K562 (cell line): ENCODE data around the gene BRINP1. TPM values are rescaled to one million over a fixed set of nuclear protein-coding genes. Genes with fewer than 3 reads are reported as not detected.

Experiments
- ATAC-seq: fragments of 200-7000 bp; cut with Tn5 transposase; 3 replicates; pipeline ENCODE4 v1.9.1; 2020; ENCODE audit warnings: moderate library complexity
- BruUV-seq: library from RNA; stranded (reverse); fragments of 400-500 nt; replicated peaks from 2 replicates; lab custom pipeline; 2021; lab: Mats Ljungman, UMichigan
- CTCF ChIA-PET: fragments of 300-600 bp; formaldehyde crosslinking; extraction: SDS; loops from one replicate; lab custom pipeline; 2021; ENCODE audit warnings: low intra/inter-chr PET ratio; lab: Yijun Ruan, JAX
- POLR2A ChIA-PET: fragments of 300-600, 350-650 bp; sonication (Branson Sonifier 250); formaldehyde crosslinking; extraction: SDS; loops from one replicate; lab custom pipeline; 2021; ENCODE audit warnings: antibody characterized with exemption, inconsistent platforms; lab: Yijun Ruan, JAX
- DNase-seq, 4 experiments: peaks; one replicate each; pipeline versions ENCODE4 v3.0.0 to v3.0.0-alpha.2; 2011 to 2018; ENCODE audit warnings: low spot score in 3 of 4, mixed read lengths in 3 of 4; ENCODE audit errors: extremely low read depth in 1 of 4
- FAIRE-seq: peaks from 2 replicates; lab custom pipeline; 2011; peaks lifted over from hg19 to GRCh38; lab: Jason Lieb, UNC
- H2AFZ ChIP-seq: 2 replicates; pipeline ENCODE4 v1.6.0; 2011; ENCODE audit warnings: low read depth, low read length, control low read depth, inconsistent platforms
- H3K27ac ChIP-seq: fragments of 200-600 bp; 3 replicates; pipeline ENCODE4 v1.8.0; 2011; ENCODE audit warnings: low read depth, mild to moderate bottlenecking, control low read depth, inconsistent platforms, low read length, moderate library complexity, mixed read lengths; ENCODE audit errors: extremely low read depth
- H3K27me3 ChIP-seq, 2 experiments: fragments of 300-600 bp in 1 of 2; 2 replicates in 1 of 2; 3 replicates in 1 of 2; pipeline versions ENCODE4 v1.6.0 to v1.8.0; 2011; ENCODE audit warnings: inconsistent platforms in 2 of 2, low read length in 2 of 2, mild to moderate bottlenecking in 1 of 2, mixed read lengths in 1 of 2, moderate library complexity in 1 of 2; ENCODE audit not compliant: control insufficient read depth in 2 of 2, insufficient read depth in 2 of 2
- H3K36me3 ChIP-seq: fragments of 300-600 bp; 3 replicates; pipeline ENCODE4 v1.8.0; 2011; ENCODE audit warnings: mild to moderate bottlenecking, low read length, inconsistent platforms; ENCODE audit not compliant: control insufficient read depth, insufficient read depth
- H3K4me1 ChIP-seq, 2 experiments: fragments of 200-600 bp in 1 of 2; replicated peaks in 1 of 2; 2 replicates in 1 of 2; 3 replicates in 1 of 2; pipeline versions ENCODE4 v1.5.1 to v1.8.0; 2011; ENCODE audit warnings: inconsistent platforms in 2 of 2, low read length in 2 of 2, mild to moderate bottlenecking in 1 of 2, mixed read lengths in 1 of 2, moderate library complexity in 1 of 2; ENCODE audit not compliant: control insufficient read depth in 2 of 2, insufficient read depth in 2 of 2
- H3K4me2 ChIP-seq: 2 replicates; pipeline ENCODE4 v1.6.1; 2011; ENCODE audit warnings: low read length, control low read depth, inconsistent platforms, mixed read lengths; ENCODE audit not compliant: insufficient read depth
- H3K4me3 ChIP-seq: fragments of 200-600 bp; sonication (generic), shearing (Covaris generic); 2 replicates; pipeline ENCODE4 v1.5.1; 2016; ENCODE audit warnings: control low read depth, inconsistent platforms
- H3K79me2 ChIP-seq: fragments of 200-600 bp; 3 replicates; pipeline ENCODE4 v1.8.0; 2011; ENCODE audit warnings: low read length, inconsistent platforms; ENCODE audit not compliant: control insufficient read depth, insufficient read depth
- H3K9ac ChIP-seq, 2 experiments: 2 replicates each; pipeline versions ENCODE4 v1.6.0 to v1.6.1; 2011; ENCODE audit warnings: low read depth in 2 of 2, low read length in 2 of 2, control low read depth in 1 of 2, inconsistent platforms in 1 of 2, mild to moderate bottlenecking in 1 of 2, mixed read lengths in 1 of 2; ENCODE audit not compliant: insufficient read depth in 1 of 2
- H3K9me1 ChIP-seq: one replicate; pipeline ENCODE4 v1.6.0; 2011; ENCODE audit warnings: inconsistent platforms, mild to moderate bottlenecking, low read length, moderate library complexity; ENCODE audit not compliant: control insufficient read depth, insufficient read depth
- H3K9me3 ChIP-seq: replicated peaks from 2 replicates; pipeline ENCODE4 v1.5.1; 2011; ENCODE audit warnings: low read depth, low read length, inconsistent platforms; ENCODE audit not compliant: control insufficient read depth, insufficient read depth
- H4K20me1 ChIP-seq: replicated peaks from 2 replicates; pipeline ENCODE4 v1.6.1; 2011; ENCODE audit warnings: low read length, inconsistent platforms, mixed read lengths; ENCODE audit not compliant: control insufficient read depth, insufficient read depth
- BACH1 ChIP-seq: fragments of 200-800 bp; sonication (Bioruptor generic); IDR thresholded peaks from 2 replicates; pipeline ENCODE4 v1.6.1; 2016; ENCODE audit warnings: missing genetic modification characterization, missing compliant biosample characterization
- C11orf30 ChIP-seq: fragments of 450-650 bp; IDR thresholded peaks from 2 replicates; pipeline ENCODE4 v1.6.1; 2016; ENCODE audit warnings: low read depth, mild to moderate bottlenecking
- CEBPB ChIP-seq: fragments of 450-650 bp; IDR thresholded peaks from 2 replicates; pipeline ENCODE4 v1.6.1; 2016; ENCODE audit warnings: missing genetic modification characterization, missing compliant biosample characterization
- CTCFL ChIP-seq: IDR thresholded peaks from 2 replicates; pipeline ENCODE4 v1.6.1; 2011; ENCODE audit warnings: borderline replicate concordance, low read depth, mild to moderate bottlenecking, moderate library complexity, low read length; ENCODE audit not compliant: insufficient read depth, poor library complexity, severe bottlenecking
- EZH2 ChIP-seq: IDR thresholded peaks from 2 replicates; pipeline ENCODE4 v1.6.1; 2012; ENCODE audit warnings: low read depth, mild to moderate bottlenecking, inconsistent platforms, low read length, borderline replicate concordance
- FOXJ3 ChIP-seq: sonication (generic); formaldehyde crosslinking; IDR thresholded peaks from 2 replicates; pipeline ENCODE4 v1.4.0; 2020; ENCODE audit warnings: mild to moderate bottlenecking, missing genetic modification reagents
- GTF2E2 ChIP-seq: fragments of 200-800 bp; sonication (Bioruptor generic); IDR thresholded peaks from 2 replicates; pipeline ENCODE4 v1.6.1; 2016; ENCODE audit warnings: missing genetic modification characterization, missing compliant biosample characterization
- NBN ChIP-seq: fragments of 450-650 bp; IDR thresholded peaks from 2 replicates; pipeline ENCODE4 v1.6.1; 2016; ENCODE audit warnings: low read depth, mild to moderate bottlenecking
- PML ChIP-seq: IDR thresholded peaks from 2 replicates; pipeline ENCODE4 v1.6.1; 2012; ENCODE audit warnings: low read length, inconsistent platforms
- POLR2AphosphoS5 ChIP-seq: IDR thresholded peaks from 2 replicates; pipeline ENCODE4 v1.6.1; 2011; ENCODE audit warnings: mild to moderate bottlenecking, low read depth, low read length, moderate library complexity; ENCODE audit not compliant: control insufficient read depth, insufficient read depth
- RAD51 ChIP-seq: fragments of 450-650 bp; IDR thresholded peaks from 2 replicates; pipeline ENCODE4 v1.7.1; 2016; ENCODE audit warnings: low read depth, mild to moderate bottlenecking, borderline replicate concordance
- RCOR1 ChIP-seq, 2 experiments: IDR thresholded peaks; 2 replicates each; pipeline ENCODE4 v1.6.1; 2012; ENCODE audit warnings: low read depth in 2 of 2, low read length in 2 of 2, borderline replicate concordance in 1 of 2, improper control_type of control experiment in 1 of 2
- ZBTB1 ChIP-seq: sonication (generic); formaldehyde crosslinking; IDR thresholded peaks from 2 replicates; pipeline ENCODE4 v1.8.1; 2023; ENCODE audit warnings: missing genetic modification reagents, low read depth, mild to moderate bottlenecking, borderline replicate concordance
- ZNF431 ChIP-seq: sonication (generic); formaldehyde crosslinking; IDR thresholded peaks from 2 replicates; pipeline ENCODE4 v1.8.0; 2022; ENCODE audit warnings: mild to moderate bottlenecking, missing genetic modification reagents
- ZNF717 ChIP-seq: fragments of 250-450 bp; sonication (Bioruptor Pico); IDR thresholded peaks from 2 replicates; pipeline ENCODE4 v1.5.0; 2021
- WGBS: fragments of 100-300 bp; shearing (Covaris generic); methylation state at CpG from one replicate; pipeline ENCODE4 v1.1.6; 2016; ENCODE audit warnings: low coverage, mixed read lengths; ENCODE audit not compliant: insufficient coverage; ENCODE audit errors: missing lambda C conversion rate; 5-methylcytosine and 5-hydroxymethylcytosine counted together
- in situ Hi-C: fragments of 300-500 bp; cut with MboI; formaldehyde crosslinking; loops from 4 replicates; pipeline ENCODE4 v1.15.0; 2018; ENCODE audit warnings: inconsistent platforms, mixed read lengths
- intact Hi-C: fragments of 100-400 bp; cut with micrococcal nuclease; formaldehyde crosslinking; loops from 2 replicates; pipeline ENCODE4 v1.14.2; 2022
- polyA plus RNA-seq, 8 experiments: library from polyadenylated mRNA; depleted of rRNA in 4 of 8; stranded (reverse) in 5 of 8; unstranded in 3 of 8; fragments of >200 nt; fragmentation: Nextera tagmentation in 2 of 8; fragmentation: Illumina TruSeq in 1 of 8; extraction: Ambion mirVana in 2 of 8; extraction: Trizol in 1 of 8; gene quantifications; 2 replicates each; pipeline versions ENCODE4 v1.2.1 to v1.2.3, GENCODE V29; 2011 to 2014; ENCODE audit warnings: inconsistent platforms in 1 of 8, missing spikeins in 1 of 8
- total RNA-seq, 7 experiments: library from RNA; depleted of rRNA in 6 of 7; stranded (reverse); fragments of >200 nt in 6 of 7; fragmentation: Illumina TruSeq in 2 of 7; extraction: Trizol in 2 of 7; gene quantifications; 2 replicates each; pipeline versions ENCODE4 v1.2.1 to v1.2.3, GENCODE V29; 2011 to 2021; ENCODE audit warnings: low replicate concordance in 1 of 7
- TF ChIP-seq, protein P1 (sequence below): fragments of 450-650 bp; IDR thresholded peaks from 2 replicates; pipeline ENCODE4 v1.6.1; 2017; ENCODE audit warnings: mild to moderate bottlenecking, moderate library complexity

The BRINP1 gene
- total and polyA plus RNA-seq, 9 of the 15 experiments (the other 6 are each of a cell fraction or from before 2014, with no cell fraction given), result not detected

DNA sequence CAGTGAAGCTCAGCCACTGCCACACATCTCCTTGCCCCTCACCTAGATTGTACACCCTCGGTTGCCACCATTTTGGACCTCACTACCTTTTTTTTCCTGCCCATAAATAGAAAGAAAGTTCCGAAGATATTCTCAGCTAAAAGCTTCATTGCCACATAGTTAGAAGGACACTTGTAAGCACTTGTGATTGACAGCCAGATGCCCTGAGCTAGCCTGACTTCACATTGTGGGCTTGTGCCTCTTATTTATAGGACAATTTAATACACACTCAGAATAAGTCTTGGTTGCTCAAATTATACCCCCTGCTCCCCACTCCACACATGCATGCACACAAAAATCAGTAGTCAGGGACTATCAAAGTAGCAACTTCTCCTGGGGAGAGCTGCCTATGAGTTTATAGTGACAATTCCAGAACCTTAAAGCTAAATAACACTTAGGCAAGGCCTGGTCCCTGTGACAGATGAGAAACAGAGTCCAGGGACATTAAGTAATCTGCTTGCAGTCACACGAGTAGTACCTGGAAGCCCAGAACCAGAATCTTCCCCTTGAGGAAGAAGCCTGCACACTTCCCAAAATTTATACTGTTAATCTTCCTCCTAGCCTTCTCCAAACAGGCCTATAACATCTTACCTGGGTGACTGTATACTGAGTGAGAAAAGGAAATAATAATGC, 184.8 kb downstream of the BRINP1 start:
- no peak overlapping the region for H3K4me3 ChIP-seq
- BruUV-seq, result no TSS peak
- H3K9ac ChIP-seq, result no peak overlapping the region
- DNase-seq (no peak), ATAC-seq (no peak), FAIRE-seq (no peak)
- no peaks in the 10 kb centered on the region for H3K27me3 ChIP-seq
- no peak overlapping the region for H3K27ac ChIP-seq
- no peak overlapping the region for H2AFZ ChIP-seq
- no peaks in the 10 kb centered on the region for H3K36me3 ChIP-seq
- WGBS, result 0% methylated on average over 2 of the region's 3 CpGs
- no peaks in the 10 kb centered on the region for H3K9me1 ChIP-seq
- no peak overlapping the region for H3K4me2 ChIP-seq
- H3K79me2 ChIP-seq, result no peaks in the 10 kb centered on the region
- in situ Hi-C loops (no loop called here), intact Hi-C loops (no loop called here)
- no peaks in the 10 kb centered on the region for H4K20me1 ChIP-seq
- H3K4me1 ChIP-seq, result no peaks in the 10 kb centered on the region
- ChIA-PET POLR2A (no interaction called here), CTCF (no interaction called here)
- H3K9me3 ChIP-seq, result no peaks in the 10 kb centered on the region
- TF ChIP-seq ZNF431 (CRISPR knock-in tag) (no peak), RAD51 (no peak), CEBPB (tag) (no peak), C11orf30 (no peak), PML (no peak), EZH2 (no peak), GTF2E2 (tag) (no peak), RCOR1 (IDR thresholded peaks at IDR 0.05; ENCODE audit: borderline replicate concordance in 1 of 2, low read depth in 2 of 2, low read length in 2 of 2) (no peak), FOXJ3 (CRISPR knock-in tag) (no peak), ZNF717 (CRISPR knock-in tag) (no peak), NBN (no peak), ZBTB1 (CRISPR knock-in tag) (no peak), CTCFL (no peak), POLR2AphosphoS5 (no peak), BACH1 (tag) (no peak)
- TF ChIP-seq, protein P1, sequence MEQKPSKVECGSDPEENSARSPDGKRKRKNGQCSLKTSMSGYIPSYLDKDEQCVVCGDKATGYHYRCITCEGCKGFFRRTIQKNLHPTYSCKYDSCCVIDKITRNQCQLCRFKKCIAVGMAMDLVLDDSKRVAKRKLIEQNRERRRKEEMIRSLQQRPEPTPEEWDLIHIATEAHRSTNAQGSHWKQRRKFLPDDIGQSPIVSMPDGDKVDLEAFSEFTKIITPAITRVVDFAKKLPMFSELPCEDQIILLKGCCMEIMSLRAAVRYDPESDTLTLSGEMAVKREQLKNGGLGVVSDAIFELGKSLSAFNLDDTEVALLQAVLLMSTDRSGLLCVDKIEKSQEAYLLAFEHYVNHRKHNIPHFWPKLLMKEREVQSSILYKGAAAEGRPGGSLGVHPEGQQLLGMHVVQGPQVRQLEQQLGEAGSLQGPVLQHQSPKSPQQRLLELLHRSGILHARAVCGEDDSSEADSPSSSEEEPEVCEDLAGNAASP, result no peak
